Activated naive CD8-positive, alpha-beta T cell (primary cell): Measurements from ENCODE around the gene NBEA.
"Not testable (repeated sequence)": the region's sequence is repeated elsewhere in the genome, so short reads cannot be mapped to it uniquely, and the experiment has no call there.

Experiments
- H3K27ac Mint-ChIP-seq: one replicate; pipeline ENCODE4 v1.8.0; 2021; ENCODE audit warnings: mixed read lengths
- H3K27me3 Mint-ChIP-seq: one replicate; pipeline ENCODE4 v1.8.0; 2021; ENCODE audit warnings: mixed read lengths
- H3K36me3 Mint-ChIP-seq: one replicate; pipeline ENCODE4 v1.8.0; 2021; ENCODE audit warnings: mixed read lengths
- H3K4me1 Mint-ChIP-seq: one replicate; pipeline ENCODE4 v1.8.0; 2021; ENCODE audit warnings: low read depth, mixed read lengths
- H3K4me3 Mint-ChIP-seq: one replicate; pipeline ENCODE4 v1.8.0; 2021; ENCODE audit warnings: mild to moderate bottlenecking, mixed read lengths
- H3K9me3 Mint-ChIP-seq: one replicate; pipeline ENCODE4 v1.8.0; 2021; ENCODE audit warnings: low read depth, mixed read lengths

The NBEA gene

GRCh38 chr13:35092751-35093150 is 150.7 kb downstream of the NBEA start:
- H3K4me3 Mint-ChIP-seq: no peak overlapping the region
- H3K4me1 Mint-ChIP-seq: no peaks in the 10 kb centered on the region
- peaks cover under 1% of the 10 kb centered on the region for H3K36me3 Mint-ChIP-seq
- no peak overlapping the region for H3K27ac Mint-ChIP-seq
- H3K9me3 Mint-ChIP-seq: peaks cover 4% of the 10 kb centered on the region
- H3K27me3 Mint-ChIP-seq: no peaks in the 10 kb centered on the region

GRCh38 chr13:35093356-35093755 is 151.3 kb downstream of the NBEA start:
- H3K36me3 Mint-ChIP-seq: peaks cover 2% of the 10 kb centered on the region
- no peak overlapping the region for H3K4me3 Mint-ChIP-seq
- H3K4me1 Mint-ChIP-seq: no peaks in the 10 kb centered on the region
- no peaks in the 10 kb centered on the region for H3K27me3 Mint-ChIP-seq
- peaks cover 3% of the 10 kb centered on the region for H3K9me3 Mint-ChIP-seq
- H3K27ac Mint-ChIP-seq: no peak overlapping the region

- not testable (repeated sequence) for H3K4me1 Mint-ChIP-seq, H3K9me3 Mint-ChIP-seq, H3K4me3 Mint-ChIP-seq, H3K36me3 Mint-ChIP-seq, H3K27me3 Mint-ChIP-seq, H3K27ac Mint-ChIP-seq
Measured at GRCh38 chr13:35106771-35107170, 164.7 kb downstream of the NBEA start.

GRCh38 chr13:35107535-35107934 is 165.5 kb downstream of the NBEA start:
- H3K9me3 Mint-ChIP-seq: no peaks in the 10 kb centered on the region
- H3K4me1 Mint-ChIP-seq: no peaks in the 10 kb centered on the region
- H3K27ac Mint-ChIP-seq: no peak overlapping the region
- no peak overlapping the region for H3K4me3 Mint-ChIP-seq
- no peaks in the 10 kb centered on the region for H3K27me3 Mint-ChIP-seq
- peaks cover 5% of the 10 kb centered on the region for H3K36me3 Mint-ChIP-seq

DNA sequence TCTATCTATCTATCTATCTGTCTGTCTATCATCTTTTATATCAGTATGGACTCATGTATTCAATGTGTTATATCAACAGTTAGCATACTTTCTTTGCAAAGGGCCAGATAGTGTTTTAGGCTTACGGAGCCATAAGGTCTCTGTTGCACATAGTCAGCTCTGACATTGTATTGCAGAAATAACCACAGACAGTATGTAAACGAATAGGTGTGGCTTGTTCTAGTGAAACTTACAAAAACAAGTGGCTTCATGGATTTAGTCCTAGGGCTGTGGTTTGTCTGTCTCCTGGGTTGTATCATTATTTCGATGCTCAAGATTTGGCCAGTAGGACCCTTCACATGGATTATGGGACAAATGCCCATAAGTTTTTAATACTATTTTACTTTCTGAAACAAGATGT is 171.5 kb downstream of the NBEA start:
- H3K36me3 Mint-ChIP-seq, H3K4me3 Mint-ChIP-seq, H3K4me1 Mint-ChIP-seq, H3K9me3 Mint-ChIP-seq, H3K27me3 Mint-ChIP-seq, H3K27ac Mint-ChIP-seq: not testable (repeated sequence)

DNA sequence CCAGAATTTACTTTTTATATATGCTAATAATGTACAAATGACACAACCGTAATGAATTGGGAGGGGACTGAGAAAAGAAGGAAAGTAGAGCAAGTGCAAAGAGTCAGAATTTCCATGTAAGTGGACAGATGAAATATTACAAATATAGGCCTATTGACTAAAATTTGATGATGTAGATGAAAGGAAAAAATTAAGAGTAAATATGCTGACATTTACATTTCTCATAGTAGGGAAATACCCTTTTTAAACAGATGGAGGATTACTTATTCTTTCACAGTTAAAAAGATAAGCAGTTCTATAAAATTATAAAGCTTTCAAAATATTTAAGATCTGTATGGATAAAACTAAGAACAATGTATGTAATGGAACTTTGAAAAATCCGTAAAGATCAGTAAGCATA is 185.4 kb downstream of the NBEA start:
- Mint-ChIP-seq H3K4me1 (no peaks in the 10 kb centered on the region), H3K27ac (no peak overlapping the region), H3K9me3 (no peaks in the 10 kb centered on the region), H3K4me3 (no peak overlapping the region), H3K27me3 (no peaks in the 10 kb centered on the region), H3K36me3 (no peaks in the 10 kb centered on the region)

DNA sequence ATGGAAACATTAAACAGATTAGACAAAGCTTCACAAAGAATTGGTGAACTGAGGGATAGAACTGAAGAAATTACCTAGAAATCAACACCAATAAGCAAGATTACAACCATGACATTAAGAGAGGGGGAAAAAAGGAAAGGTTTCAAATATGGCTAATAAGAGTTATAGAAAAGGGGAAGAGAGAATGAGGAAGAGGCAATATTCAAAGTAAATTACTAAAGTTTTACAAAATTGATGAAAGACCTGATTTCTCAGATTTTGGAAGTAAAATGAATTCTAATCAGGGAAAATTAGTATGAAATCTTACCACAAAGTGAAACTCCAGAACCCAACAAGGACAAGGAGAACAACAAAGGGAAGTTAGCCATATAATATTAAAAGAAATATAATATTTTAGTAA is 187.4 kb downstream of the NBEA start:
- H3K27me3 Mint-ChIP-seq: no peaks in the 10 kb centered on the region
- H3K36me3 Mint-ChIP-seq: no peaks in the 10 kb centered on the region
- no peaks in the 10 kb centered on the region for H3K9me3 Mint-ChIP-seq
- H3K4me1 Mint-ChIP-seq: no peaks in the 10 kb centered on the region
- no peak overlapping the region for H3K27ac Mint-ChIP-seq
- no peak overlapping the region for H3K4me3 Mint-ChIP-seq

DNA sequence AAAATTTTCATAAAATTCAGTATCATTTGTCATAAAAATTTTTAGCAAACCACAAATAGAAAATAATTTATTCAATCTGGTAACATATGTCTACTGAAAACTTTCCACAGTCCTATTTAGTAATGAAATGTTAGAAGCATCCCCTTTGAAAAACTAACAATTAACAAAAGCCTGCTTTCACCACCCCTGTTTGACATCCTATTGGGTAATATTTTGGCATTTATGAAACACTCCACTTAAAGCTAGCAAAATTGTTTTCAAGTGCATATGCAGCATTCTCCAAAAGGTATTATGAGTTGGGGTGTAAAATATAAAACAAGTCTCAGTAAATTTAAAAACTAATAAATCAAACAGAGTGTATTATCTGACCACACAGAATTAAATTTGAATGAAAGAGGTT is 189.4 kb downstream of the NBEA start:
- no peaks in the 10 kb centered on the region for H3K9me3 Mint-ChIP-seq
- H3K36me3 Mint-ChIP-seq: no peaks in the 10 kb centered on the region
- H3K4me1 Mint-ChIP-seq: no peaks in the 10 kb centered on the region
- no peak overlapping the region for H3K27ac Mint-ChIP-seq
- no peak overlapping the region for H3K4me3 Mint-ChIP-seq
- H3K27me3 Mint-ChIP-seq: no peaks in the 10 kb centered on the region

DNA sequence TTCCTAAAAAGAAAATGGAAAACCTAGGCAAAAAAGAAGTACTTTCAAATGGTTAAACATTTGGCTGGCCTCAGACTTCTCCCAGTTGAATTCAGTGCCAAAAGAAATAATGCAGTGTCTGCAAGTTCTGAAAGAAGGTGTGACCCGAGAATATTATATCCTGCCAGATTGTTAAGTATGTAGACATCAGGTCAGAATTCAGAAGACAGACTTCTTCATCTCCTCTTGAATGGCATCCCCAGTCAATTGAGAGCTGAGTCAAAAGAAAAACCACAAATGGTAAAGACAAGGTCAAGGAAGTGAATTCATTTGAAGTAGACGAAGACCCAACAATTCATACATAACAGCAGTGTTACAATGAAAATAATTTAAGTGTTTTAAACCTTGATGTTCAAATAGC is 194.5 kb downstream of the NBEA start:
- Mint-ChIP-seq H3K4me1 (peaks cover 7% of the 10 kb centered on the region), H3K9me3 (no peaks in the 10 kb centered on the region), H3K4me3 (no peak overlapping the region), H3K27me3 (no peaks in the 10 kb centered on the region), H3K36me3 (peaks cover 3% of the 10 kb centered on the region), H3K27ac (no peak overlapping the region)

DNA sequence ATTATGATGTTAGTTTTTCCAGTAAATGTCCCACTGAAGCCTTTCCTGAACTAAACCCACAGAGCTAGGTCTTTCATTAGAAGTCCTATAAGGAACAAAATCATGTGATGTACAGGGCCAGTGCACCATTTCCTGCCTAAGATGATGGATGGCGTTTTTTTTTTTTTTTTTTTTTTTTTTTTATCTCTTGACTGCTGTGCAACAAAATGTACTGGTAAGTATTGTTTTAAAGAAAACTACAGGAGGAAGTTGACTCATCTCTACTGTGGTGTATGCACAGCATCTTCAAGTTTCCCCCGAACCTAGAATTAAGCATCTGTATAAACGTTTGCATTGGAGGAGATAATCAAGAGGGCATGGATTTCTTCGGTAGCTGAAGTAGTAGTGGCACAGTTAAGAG is 197.5 kb downstream of the NBEA start:
- no peak overlapping the region for H3K27ac Mint-ChIP-seq
- H3K4me1 Mint-ChIP-seq: peaks cover 7% of the 10 kb centered on the region
- peaks cover 7% of the 10 kb centered on the region for H3K36me3 Mint-ChIP-seq
- H3K9me3 Mint-ChIP-seq: no peaks in the 10 kb centered on the region
- no peak overlapping the region for H3K4me3 Mint-ChIP-seq
- H3K27me3 Mint-ChIP-seq: no peaks in the 10 kb centered on the region

DNA sequence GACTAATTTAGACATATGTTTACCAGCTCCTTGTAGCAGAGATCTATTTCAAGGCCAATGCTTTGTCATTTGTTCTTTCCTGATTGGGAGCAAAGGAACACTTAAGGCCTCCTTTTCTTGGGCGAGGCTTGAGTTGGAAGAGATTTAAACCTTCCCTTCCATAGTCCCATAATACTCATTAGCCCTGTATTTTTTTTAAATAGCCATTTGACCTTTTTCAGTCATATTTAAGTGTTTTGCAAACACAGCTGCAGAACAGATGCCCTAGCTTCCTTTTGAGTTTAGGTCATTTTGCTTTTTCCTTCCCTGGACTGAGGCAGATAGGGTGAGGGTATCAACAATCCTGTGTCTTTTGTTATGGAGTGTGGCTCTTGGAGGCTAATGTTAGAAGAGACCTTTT is 198.3 kb downstream of the NBEA start:
- Mint-ChIP-seq H3K27me3 (no peaks in the 10 kb centered on the region), H3K4me1 (peaks cover 7% of the 10 kb centered on the region), H3K9me3 (no peaks in the 10 kb centered on the region), H3K27ac (no peak overlapping the region), H3K36me3 (peaks cover 8% of the 10 kb centered on the region), H3K4me3 (no peak overlapping the region)

DNA sequence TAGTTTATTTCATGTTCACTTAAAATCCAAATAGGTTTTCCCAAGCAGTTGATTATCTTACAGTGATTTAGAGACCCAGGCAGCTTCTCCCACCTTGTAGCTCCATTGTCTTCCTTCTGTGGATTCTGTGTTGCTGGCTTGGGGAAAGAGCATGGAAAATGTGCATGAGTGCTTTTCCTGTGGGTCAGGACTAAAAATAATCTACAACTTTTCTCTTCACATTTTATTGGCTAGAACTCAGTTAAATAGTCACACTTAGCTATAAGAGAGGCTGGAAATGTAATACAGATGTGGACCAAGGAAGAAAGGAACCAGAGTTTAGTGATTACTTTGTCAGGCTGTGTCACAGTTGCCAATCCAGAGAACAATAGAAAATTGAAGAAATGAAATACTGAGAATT is 198.8 kb downstream of the NBEA start:
- H3K36me3 Mint-ChIP-seq: peaks cover 10% of the 10 kb centered on the region
- no peak overlapping the region for H3K27ac Mint-ChIP-seq
- H3K27me3 Mint-ChIP-seq: no peaks in the 10 kb centered on the region
- no peaks in the 10 kb centered on the region for H3K9me3 Mint-ChIP-seq
- no peak overlapping the region for H3K4me3 Mint-ChIP-seq
- peaks cover 7% of the 10 kb centered on the region for H3K4me1 Mint-ChIP-seq

GRCh38 chr13:35143123-35143522 is 201.1 kb downstream of the NBEA start:
- no peak overlapping the region for H3K27ac Mint-ChIP-seq
- H3K9me3 Mint-ChIP-seq: no peaks in the 10 kb centered on the region
- peaks cover 6% of the 10 kb centered on the region for H3K4me1 Mint-ChIP-seq
- H3K36me3 Mint-ChIP-seq: peaks cover 10% of the 10 kb centered on the region
- no peaks in the 10 kb centered on the region for H3K27me3 Mint-ChIP-seq
- H3K4me3 Mint-ChIP-seq: no peak overlapping the region

DNA sequence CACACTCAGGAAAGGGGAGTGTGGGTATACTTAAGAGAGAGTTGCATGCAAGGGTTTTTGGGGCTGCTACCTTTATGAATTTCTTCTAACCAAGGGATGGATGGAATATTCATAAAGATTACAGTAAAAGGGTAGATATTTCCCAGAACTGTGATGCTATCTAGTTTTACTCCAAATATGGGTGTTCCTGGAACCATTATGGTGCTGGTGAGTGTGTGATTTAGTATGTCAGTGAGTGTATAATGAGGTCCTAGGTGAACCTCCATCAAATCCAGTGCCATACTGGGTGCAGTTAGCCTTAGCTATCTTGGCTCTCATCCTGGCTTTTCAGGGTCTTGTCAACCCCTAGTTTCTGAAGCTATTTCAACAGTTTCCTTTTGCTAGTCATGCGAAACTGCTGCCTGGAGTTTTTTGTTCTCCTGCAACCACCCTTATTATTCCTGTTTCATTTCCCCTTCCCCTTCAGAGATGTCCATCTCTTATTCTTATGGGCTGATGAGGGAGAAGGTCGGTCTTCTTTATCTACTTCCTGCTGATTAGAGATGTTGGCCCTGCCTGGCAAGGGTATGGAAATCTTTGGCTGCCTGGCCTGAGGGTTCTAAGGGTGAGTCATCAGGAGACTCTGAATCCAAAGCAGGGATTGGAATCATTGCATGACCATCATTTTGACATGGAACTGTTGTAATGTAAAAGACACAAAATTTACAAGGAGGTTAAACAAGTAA is 202.3 kb downstream of the NBEA start:
- Mint-ChIP-seq H3K27ac (no peak overlapping the region), H3K4me3 (no peak overlapping the region), H3K4me1 (peaks cover 5% of the 10 kb centered on the region)

GRCh38 chr13:35146686-35147085 is 204.6 kb downstream of the NBEA start:
- no peak overlapping the region for H3K4me3 Mint-ChIP-seq
- H3K36me3 Mint-ChIP-seq: peaks cover 7% of the 10 kb centered on the region
- no peaks in the 10 kb centered on the region for H3K27me3 Mint-ChIP-seq
- H3K9me3 Mint-ChIP-seq: no peaks in the 10 kb centered on the region
- no peaks in the 10 kb centered on the region for H3K4me1 Mint-ChIP-seq
- no peak overlapping the region for H3K27ac Mint-ChIP-seq

More for the DNA sequence above, 202.3 kb downstream of the NBEA start:
- peaks cover 10% of the 10 kb centered on the region for H3K36me3 Mint-ChIP-seq
- H3K27me3 Mint-ChIP-seq: no peaks in the 10 kb centered on the region
- H3K9me3 Mint-ChIP-seq: no peaks in the 10 kb centered on the region

- no peaks in the 10 kb centered on the region for H3K27me3 Mint-ChIP-seq
- no peak overlapping the region for H3K27ac Mint-ChIP-seq
- H3K36me3 Mint-ChIP-seq: no peaks in the 10 kb centered on the region
- no peaks in the 10 kb centered on the region for H3K9me3 Mint-ChIP-seq
- no peak overlapping the region for H3K4me3 Mint-ChIP-seq
- H3K4me1 Mint-ChIP-seq: peaks cover 3% of the 10 kb centered on the region
Measured at GRCh38 chr13:35157143-35157755, 215.2 kb downstream of the NBEA start.
